K562 (cell line): ENCODE data around the gene MLIP.

Source experiments
- ARHGAP35 ChIP-seq: fragments of 450-650 bp; IDR thresholded peaks from 2 replicates; pipeline ENCODE4 v1.6.1; 2018; ENCODE audit not compliant: partially characterized antibody
- CTCF ChIP-seq, 3 experiments: IDR thresholded peaks in 2 of 3; conservative IDR thresholded peaks in 1 of 3; 2 replicates each; pipeline ENCODE4 v1.5.1; 2011 to 2012; ENCODE audit warnings: low read length in 3 of 3, mild to moderate bottlenecking in 3 of 3, control low read depth in 2 of 3, improper control_type of control experiment in 1 of 3, inconsistent platforms in 1 of 3, low read depth in 1 of 3, mixed read lengths in 1 of 3, moderate library complexity in 1 of 3; ENCODE audit not compliant: insufficient read depth in 2 of 3
- ERF ChIP-seq: fragments of 450-650 bp; formaldehyde crosslinking; IDR thresholded peaks from 2 replicates; pipeline ENCODE4 v1.4.0; 2020; ENCODE audit warnings: mild to moderate bottlenecking, mixed read lengths

GRCh38 chr6:54273214-54273820 is 162.1 kb downstream of the MLIP start:
- TF ChIP-seq ERF (CRISPR knock-in tag) (no peak), CTCF (IDR thresholded peaks at IDR 0.05 in 2 of 3, conservative IDR thresholded peaks at IDR 0.05 in 1 of 3; ENCODE audit: insufficient read depth in 2 of 3, low read depth in 1 of 3, low read length in 3 of 3) (no peak), ARHGAP35 (no peak)
